ENCODE results near the gene MRPS15. TPM values are rescaled to one million over a fixed set of nuclear protein-coding genes. Genes with fewer than 3 reads are reported as not detected.

Gene MRPS15
- total RNA-seq, 2 experiments from 2014 or later, result 134 to 144 TPM

DNA sequence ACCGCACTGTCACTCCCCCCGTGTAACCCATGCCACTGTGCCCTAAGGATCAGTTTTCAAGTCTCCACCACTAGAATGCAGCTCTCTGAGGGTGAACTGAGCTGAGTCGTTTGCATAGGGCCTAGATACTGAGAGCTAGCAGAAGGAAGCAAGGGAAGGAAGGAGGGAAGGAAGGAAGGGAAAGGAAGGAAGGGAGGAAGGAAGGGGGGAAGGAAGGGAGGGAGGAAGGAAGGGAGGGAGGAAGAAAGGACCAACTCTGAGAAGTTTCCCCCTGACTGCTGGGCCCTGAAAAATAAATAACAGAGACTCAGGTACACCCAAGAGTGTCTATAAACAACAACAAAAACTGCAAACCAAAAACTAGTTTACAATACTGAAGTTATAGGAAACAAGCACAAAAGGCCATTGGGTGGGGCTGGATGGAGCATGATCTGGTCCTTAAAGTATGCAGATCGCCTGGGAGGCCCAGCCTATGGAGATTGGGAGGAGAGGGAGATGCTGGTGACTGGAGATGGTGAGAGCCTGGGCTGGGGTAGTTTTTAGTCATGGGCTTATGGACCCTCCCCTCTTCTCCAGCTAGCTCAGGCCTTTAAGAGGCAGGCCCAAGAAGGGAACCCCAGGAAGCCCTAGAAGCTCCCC is 1.7 kb upstream of the MRPS15 start:
- ChIA-PET POLR2A (no interaction called here), CTCF (no interaction called here)

DNA sequence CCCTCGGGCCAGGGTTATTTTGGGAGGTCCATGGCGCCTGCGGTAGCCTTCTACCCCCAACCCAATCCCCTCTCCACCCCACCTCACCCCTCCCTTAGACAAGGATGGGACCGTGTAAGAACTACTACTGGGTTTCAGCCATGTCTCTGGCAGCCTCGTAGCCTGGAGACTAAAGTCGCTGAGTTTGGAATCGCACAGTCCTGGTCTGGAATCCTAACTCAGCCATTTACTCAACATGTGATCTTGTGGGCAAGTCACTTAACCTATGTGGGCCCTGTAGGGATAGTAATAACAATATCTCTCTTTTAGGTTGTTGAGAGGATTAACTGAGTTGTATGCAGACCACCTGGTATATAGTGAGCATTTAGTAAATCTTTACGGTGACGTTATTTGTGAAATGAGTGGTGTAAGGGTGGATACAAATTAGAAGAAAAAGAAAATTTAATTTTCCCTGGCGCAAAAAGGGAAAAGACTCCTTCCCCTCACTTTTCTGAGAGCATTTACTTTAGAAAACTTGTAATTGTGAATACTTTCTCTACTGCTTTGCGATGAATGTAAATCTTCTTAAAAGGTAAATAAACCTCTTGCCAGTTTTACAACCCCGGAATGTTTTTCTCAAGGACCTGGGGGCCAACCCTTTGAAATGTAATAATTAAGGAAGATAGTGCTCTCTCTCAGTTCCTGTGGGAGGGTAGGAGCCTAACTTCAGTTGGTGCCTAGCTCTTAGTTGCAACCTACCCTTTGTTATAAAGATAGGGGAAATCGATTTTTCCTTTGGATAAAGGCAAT is 615 bp upstream of the MRPS15 start:
- CTCF ChIA-PET, result interaction anchor here (1.2 kb wide), 1 partner anchor 16 kb away, joined by 3 read pairs; no protein-coding TSS in a partner anchor

DNA sequence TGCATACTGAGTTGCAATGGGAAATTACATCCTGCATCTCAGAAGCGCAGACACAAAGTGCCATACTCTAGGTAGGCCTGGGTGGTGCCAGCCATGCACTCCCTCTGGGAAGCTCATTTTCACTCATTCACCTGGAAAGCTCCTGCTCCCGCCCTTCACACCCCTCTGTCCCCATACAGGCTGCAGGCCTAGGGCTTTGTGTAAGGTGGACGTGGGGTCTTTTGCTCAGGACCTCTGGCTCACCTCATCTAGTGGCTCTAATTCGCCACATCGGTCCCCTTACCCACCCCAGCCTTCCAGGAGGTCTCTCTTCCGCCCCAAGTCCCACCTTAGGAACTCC is 751 bp downstream of the MRPS15 start:
- ChIA-PET CTCF (interaction anchor here (1.1 to 1.2 kb wide), 2 partner anchors 13 to 15 kb away, joined by 3 to 5 read pairs; partner anchors contain the start of gene OSCP1), POLR2A (interaction anchor here (1.9 kb wide), 1 partner anchor 13 kb away, joined by 19 read pairs; the partner anchor contains the start of gene OSCP1)

More for the DNA sequence above, 615 bp upstream of the MRPS15 start:
- POLR2A ChIA-PET, result interaction anchor here (1.9 kb wide), 1 partner anchor 14 kb away, joined by 19 read pairs; the partner anchor contains the start of gene OSCP1

DNA sequence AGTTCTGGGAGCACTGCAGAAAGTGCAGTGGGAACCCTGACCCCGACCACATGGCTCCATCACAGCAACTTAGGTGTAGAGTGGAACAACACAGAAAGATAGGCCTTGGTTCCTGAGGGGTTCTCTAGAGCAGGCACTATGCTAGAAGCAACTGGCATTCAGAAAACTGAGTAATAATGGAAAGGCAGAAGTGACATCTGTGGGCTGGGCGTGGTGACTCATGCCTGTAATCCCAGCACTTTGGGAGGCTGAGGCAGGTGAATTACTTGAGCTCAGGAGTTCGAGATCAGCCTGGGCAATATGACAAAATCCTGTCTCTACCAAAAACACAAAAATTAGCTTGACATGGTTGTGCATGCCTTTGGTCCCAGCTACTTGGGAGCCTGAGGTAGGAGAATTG is 5.3 kb downstream of the MRPS15 start:
- ChIA-PET CTCF (interaction anchor here (0.7 to 1.4 kb wide), 5 partner anchors 10 to 72 kb away, joined by 3 to 5 read pairs (median 3); no protein-coding TSS in a partner anchor), POLR2A (no interaction called here)

DNA sequence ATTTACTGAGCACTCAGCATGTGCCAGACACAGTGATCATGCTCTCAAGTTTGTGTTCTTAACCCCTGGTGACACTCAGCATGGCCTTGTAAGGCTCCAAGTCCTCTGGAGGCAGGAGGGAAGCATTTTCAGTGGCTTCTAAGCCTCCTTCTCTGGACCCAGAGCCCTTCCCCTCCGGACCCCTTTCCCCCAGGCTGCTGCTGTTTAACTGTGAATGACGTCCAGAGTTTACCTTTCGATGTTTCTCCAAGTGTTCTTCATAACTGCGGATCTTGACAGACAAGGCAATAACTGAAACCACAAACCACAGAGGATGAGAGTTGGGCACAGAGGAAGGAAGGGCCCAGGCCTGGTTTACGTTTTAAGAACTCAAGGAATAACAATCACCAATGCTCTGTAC is 6.5 kb downstream of the MRPS15 start:
- ChIA-PET CTCF (no interaction called here), POLR2A (no interaction called here)

DNA sequence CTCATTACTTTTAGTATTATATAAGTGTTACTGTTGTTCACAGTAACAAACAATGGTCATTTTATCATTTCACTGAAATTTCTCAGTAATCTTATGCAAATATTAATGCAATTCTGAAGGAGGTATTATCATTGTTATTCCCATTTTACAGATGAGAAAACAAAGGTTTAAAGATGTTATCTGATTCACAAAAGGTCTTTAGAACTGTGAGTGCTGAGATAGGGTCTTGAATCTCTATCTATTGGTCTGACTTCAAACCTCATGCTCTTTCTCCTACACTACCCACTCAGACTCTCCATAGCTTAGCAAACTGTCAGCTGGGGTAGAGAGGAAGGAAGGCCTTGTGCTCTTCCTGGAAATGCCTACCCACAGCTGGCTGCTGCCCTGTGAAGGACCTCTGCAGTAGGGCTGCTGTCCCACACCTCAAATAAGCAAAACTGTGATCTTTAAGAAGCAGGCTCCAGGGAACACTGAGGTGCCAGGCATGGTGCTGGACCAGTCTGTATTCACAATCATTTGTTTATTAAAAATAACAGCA is 7.7 kb downstream of the MRPS15 start:
- POLR2A ChIA-PET, result no interaction called here
- CTCF ChIA-PET, result no interaction called here

DNA sequence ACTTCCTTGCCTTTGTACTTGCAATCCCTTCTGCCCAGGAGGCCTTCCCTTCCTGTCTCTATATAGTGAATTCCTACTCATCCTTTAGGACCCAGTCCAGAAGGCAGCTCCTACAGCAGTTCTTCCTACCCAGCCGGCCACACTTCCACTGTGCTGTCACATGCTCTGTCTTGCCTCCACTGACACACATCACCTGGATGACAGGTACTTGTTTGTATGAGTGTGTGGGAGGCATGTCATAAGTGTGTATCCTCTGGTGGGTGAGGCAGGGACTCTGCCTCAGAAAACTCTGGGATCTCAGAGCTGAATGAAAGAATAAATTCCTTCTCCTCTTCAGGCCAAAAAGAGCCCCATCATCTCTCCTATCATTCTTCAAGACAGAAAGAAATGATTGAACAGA is 8.8 kb downstream of the MRPS15 start:
- POLR2A ChIA-PET, result no interaction called here
- CTCF ChIA-PET, result no interaction called here

DNA sequence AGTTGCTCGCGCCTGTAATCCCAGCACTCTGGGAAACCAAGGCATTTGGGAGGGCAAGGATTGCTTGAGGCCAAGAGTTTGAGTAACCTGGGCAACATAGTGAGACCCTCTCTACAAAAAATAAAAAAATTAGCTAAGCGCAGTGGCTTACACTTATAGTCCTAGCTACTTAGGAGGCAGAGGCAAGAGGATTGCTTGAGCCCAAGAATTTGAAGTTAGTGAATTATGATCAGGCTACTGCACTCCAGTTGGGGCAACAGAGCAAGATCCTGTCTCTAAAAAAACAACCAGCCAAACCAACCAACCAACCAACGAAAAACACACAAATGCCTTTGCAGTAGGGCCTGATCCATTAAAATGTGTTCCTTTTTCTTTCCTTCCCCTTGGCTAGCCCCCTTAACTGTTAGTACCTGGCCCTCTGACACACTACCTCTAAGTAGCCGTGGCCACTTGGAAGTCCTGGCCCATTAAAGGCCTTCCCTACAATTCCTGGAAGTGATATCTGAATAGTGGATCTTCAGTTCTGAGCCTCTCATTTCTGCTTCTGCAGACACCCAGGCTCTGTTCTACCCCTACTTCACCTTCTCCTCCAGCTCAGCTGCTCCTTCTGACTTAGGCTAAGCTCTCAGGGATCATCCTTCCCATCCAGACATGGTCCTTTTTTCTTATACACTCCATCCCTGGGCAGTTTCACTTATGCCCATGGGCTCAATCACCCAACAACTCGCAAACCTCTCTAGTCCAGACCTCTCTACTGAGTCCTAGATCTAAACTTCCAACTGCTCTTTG is 10.4 kb downstream of the MRPS15 start:
- CTCF ChIA-PET, result no interaction called here
- POLR2A ChIA-PET, result no interaction called here

DNA sequence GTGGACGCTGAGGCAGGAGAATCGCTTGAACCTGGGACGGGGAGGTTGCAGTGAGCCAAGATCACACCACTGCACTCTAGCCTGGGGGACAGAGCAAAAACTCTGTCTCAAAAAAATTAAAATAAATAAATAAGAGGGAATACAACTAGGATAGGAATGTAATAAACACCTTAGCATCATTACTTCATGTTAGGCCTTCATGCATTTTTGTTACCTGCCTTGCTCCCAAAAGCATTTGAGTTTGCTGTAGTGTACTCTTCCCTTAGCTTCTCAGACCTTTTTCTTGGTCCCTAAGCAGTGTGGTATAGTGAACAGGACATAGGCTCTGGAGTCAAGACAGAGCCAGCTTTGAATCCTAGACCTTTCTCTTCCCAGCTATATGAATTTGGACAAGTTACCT is 11.1 kb downstream of the MRPS15 start:
- ChIA-PET POLR2A (no interaction called here), CTCF (no interaction called here)

DNA sequence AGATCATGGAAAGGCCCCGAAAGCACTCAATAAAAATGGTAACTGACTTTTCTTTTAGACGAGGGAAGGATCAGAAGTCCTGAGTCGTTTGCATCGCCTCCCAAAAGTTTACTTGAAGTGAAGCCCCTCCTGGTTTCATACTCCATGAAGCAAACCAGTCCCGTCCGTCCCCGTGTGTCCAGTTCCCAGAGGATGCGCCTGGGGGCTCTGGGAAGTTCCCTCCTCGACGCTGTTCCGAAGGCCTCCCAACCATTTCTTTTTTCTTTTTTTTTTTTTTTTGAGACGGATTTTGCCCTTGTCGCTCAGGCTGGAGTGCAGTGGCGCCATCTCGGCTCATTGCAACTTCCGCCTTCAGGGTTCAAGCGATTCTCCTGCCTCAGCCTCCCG is 13.3 kb downstream of the MRPS15 start:
- ChIA-PET CTCF (interaction anchor here (1.0 to 1.5 kb wide), 2 partner anchors 13 to 27 kb away, joined by 5 read pairs; partner anchors contain the start of gene MRPS15), POLR2A (interaction anchor here (3.3 kb wide), 1 partner anchor 13 kb away, joined by 19 read pairs; the partner anchor contains the start of gene MRPS15)

DNA sequence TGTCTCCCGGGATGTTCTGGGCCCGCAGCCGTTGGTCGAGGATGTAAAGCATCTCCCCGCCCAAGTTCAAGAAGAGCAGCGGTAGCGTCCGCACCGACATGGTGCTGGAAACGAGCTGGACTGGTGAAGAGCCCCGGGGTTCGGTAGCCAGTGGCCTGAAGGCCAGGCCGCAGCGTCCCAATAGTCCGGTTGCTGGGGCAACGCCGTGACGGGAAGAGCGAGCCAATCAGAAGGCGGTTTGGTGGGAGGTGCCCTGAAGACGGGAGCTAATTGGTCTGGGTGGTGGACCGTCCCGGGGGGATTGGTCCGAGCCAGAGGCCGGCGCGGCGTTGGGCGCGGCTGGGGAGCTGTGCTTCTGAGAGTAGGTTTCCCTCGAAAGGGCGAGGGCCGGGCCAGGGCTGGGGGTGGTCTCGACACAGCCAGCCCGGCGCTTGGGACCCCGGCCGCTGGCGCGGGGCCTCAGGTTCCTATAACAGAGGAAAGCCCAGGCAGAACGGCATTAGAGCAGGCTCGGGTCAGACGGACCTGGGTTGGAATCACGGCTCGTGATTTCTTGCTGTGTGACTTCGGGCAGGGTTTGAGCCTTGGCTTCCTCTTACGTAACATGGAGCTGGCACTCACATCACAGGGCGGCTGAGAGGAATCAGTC is 13.8 kb downstream of the MRPS15 start, which contains the start of gene OSCP1:
Gene OSCP1 (minus strand): TSS at position 182 of the 649 bp plus-strand sequence. CDS start 82 bp downstream, at position 100.
- ChIA-PET POLR2A (interaction anchor here (3.3 kb wide), 1 partner anchor 13 kb away, joined by 19 read pairs; the partner anchor contains the start of gene MRPS15), CTCF (interaction anchor here (1.0 to 1.5 kb wide), 2 partner anchors 13 to 27 kb away, joined by 5 read pairs; partner anchors contain the start of gene MRPS15)

DNA sequence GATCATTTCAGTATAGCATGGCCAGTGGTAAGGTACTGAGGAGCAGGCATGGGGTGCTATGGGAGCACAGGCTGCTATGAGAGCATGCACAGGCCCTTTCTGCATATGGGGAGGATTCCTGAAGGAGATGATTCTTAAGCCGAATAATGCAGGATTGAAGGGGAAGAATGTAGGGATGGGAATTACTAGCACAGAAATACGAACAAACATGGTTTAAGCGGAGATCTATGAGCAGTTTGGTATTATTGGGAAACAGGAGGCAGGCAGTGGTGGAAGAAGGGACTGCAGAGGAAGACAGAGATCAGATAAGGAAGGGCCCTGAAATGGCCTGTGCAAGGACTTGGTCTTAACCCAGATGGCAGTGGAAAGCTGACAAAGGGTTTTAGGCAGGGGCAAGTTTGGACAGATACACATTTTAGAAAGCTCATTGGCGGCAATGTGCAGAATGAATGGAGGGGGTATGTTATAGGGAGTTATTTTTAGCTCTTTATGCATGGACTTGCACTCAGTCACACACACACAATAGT is 15.6 kb downstream of the MRPS15 start:
- CTCF ChIA-PET, result interaction anchor here (1.1 to 1.3 kb wide), 2 partner anchors 10 to 16 kb away, joined by 3 read pairs; partner anchors contain the start of gene MRPS15
- POLR2A ChIA-PET, result interaction anchor here (3.3 kb wide), 1 partner anchor 15 kb away, joined by 19 read pairs; the partner anchor contains the start of gene MRPS15

DNA sequence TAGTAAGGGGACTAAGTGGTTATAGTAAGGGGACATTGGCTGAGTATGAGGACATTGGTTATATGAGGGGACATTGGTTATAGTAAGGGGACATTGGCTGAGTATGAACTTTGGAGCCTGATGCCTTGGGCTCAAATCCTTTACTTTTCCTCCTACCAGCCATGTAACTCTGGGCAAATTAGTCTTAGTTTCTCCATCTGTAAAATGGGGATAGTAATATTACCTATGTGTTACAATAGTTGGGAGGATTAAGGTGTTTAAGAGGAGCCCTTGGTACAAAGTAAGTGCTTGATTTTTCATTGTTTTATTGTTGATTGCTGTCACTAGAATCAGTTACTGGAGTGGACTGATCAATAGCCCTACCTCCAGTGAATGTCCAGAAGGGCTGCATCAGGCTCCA is 16.7 kb downstream of the MRPS15 start:
- ChIA-PET POLR2A (no interaction called here), CTCF (no interaction called here)

DNA sequence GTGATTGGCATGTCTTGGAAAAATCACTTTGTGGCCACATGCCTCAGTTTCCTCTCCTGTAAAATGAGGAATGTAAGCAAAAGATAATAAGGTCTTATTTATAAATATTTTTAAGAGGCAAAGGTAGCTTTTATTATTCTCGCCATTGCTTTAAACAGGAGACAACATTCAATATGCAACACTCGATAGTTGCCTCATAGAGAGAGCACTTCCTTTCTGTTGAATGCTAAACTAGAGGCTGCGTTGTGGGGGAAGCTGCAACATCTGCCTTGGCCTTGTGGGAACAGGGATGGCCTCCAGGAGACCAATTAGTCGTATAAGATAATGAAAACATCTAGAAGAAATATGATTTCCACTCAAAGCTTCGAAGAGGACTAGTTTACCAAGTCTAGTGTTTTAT is 17.4 kb downstream of the MRPS15 start:
- POLR2A ChIA-PET, result no interaction called here
- CTCF ChIA-PET, result interaction anchor here (1.2 kb wide), 1 partner anchor 12 kb away, joined by 3 read pairs; no protein-coding TSS in a partner anchor

DNA sequence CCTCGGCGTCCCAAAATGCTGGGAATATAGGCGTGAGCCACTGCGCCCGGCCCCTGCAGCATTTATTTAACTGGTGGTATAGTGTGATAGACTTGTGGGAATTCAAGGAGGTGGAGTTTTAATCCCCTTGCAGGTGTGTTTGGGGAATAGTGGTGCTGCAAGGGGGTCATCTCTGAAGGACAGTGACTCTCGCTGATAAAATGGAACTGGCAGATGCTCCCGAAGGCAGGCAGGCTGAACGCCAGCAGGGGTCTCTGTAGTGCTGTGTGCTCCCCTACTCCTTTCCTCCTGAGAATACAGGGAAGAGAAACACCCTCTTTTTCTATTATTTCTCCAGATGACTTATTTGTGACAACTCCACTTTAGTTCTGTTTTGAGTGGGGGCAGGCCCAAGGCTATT is 17.9 kb downstream of the MRPS15 start:
- POLR2A ChIA-PET, result no interaction called here
- CTCF ChIA-PET, result interaction anchor here (1.2 kb wide), 1 partner anchor 13 kb away, joined by 3 read pairs; no protein-coding TSS in a partner anchor

DNA sequence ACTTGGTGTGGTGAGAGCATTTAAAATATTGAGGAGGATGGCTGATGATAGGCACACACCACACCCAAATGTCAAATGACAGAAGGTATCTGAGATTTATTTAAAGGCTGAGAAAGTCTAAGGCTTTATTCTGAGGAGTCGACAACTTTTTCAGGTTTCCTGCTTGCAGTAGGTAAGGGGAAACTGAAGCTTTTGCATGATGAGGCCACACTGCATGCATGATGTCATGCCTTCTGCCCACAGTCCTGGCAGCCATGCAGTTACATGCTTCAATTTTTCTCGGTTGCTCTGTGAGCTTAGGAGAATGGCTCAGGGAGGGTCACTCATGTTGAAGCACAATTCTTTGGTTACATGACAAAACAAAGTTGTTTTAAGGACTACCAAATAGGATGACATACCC is 20.9 kb downstream of the MRPS15 start:
- POLR2A ChIA-PET, result no interaction called here
- CTCF ChIA-PET, result interaction anchor here (0.6 to 1.6 kb wide), 2 partner anchors 101 to 202 kb away, joined by 3 to 4 read pairs; no protein-coding TSS in a partner anchor

DNA sequence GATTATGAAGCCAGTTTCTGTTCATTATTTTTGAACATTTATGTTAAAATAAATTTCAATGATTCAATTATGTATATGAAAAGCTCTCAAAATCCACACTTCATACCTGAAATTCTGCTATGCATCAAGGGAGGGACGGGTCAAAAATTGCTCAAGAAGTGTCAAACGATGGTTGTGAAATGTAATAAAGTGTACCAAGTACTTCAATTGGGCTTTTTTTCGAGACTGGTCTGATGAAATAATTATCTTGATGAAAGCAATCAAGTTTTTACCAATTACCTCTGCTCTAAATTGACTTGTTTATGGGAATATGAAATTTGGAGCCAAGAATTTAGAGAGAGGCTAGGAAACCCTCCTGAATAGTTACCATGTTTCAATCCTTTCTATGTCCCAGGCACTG is 21.8 kb downstream of the MRPS15 start:
- POLR2A ChIA-PET, result no interaction called here
- CTCF ChIA-PET, result no interaction called here

DNA sequence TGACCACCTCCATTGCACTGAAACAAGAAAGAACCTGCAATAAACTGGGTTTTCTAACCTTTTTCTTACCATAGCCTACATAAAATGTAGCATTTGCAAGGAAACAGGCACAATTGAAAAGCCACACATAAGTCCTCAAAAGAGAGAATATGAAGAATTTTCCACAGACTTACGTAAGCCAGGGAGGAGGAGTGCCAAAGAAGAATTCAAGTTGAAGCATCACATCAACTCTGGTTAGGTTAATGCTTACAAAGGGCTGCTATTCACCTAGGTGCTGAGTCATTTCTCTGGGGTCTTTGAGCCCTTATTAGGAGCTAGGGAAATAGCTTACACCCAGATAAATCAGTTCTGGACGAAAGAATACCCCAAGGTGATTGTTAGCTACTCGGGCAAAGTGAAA is 23.5 kb downstream of the MRPS15 start:
- CTCF ChIA-PET, result no interaction called here
- POLR2A ChIA-PET, result interaction anchor here (0.5 kb wide), 1 partner anchor 42 kb away, joined by 3 read pairs; no protein-coding TSS in a partner anchor

DNA sequence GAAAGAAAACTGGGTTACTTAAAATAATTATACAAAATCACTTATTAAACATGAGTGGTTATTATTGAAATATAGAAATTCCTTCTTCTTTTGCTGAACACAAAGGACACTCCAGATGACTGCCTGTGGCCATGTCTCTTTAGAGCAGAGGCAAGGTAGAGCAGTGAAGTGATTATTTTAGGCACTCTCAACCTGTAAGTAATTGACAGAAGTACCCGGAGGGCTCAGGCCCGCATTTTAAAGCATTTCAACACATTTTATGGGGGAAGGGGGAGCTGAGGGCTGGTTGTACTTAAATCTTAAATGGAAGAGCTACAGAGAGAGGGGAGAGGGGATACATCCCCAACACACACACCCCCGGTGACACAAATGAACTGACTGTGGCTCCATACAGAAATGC is 24.1 kb downstream of the MRPS15 start:
- POLR2A ChIA-PET, result no interaction called here
- CTCF ChIA-PET, result no interaction called here

Measured in activated CD8-positive, alpha-beta memory T cell treated with anti-CD3 and anti-CD28 coated beads for 36 hours (primary cell).